ENCODE measurements around the gene RMC1.
"Not testable (repeated sequence)": the region's sequence is repeated elsewhere in the genome, so short reads cannot be mapped to it uniquely, and the experiment has no call there.

The RMC1 gene

DNA sequence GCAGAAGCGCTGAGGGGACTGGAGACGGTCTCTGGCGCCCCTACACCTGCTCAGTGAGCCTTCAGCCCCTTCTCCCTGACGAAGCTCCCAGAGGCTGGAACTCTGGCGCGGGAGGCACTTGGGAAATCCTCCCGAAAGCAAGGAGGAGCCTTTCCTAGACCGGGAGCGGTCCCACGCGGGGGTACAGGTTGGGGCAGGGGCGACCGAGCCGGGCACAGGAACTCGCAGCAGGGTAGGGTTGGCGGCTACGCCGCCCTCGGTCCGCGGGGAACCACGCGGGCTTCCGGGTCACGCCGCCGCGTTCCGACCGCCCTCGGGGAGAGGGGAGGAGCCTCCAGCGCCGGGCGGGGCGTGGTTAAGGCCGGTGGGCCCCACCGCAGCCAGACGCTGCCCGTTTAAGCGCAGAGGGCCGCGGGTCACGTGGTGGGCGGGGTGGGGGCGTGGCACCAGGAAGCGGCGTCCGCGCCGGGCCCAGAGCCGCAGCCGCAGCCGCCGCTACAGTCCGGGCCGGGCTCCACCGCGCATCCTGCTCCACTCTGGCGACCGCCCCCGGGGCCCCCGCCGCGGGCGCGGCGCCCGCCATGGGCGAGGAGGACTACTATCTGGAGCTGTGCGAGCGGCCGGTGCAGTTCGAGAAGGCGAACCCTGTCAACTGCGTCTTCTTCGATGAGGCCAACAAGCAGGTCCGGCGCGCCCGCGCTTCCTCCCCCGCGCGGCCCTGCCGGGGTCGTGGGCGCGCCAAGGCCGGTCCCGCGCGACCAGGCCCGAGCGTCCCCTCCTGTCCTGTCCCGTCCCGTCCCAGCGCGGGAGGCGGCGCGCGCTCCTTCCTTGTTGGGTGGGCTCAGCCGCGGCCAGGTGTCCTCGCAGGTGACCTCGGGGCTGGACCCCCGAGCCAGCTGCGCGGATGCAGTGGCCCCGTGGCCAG is at the start of gene RMC1:
TSS of gene RMC1 (plus strand) at position 474 of the 925 bp plus-strand sequence. CDS start at position 582, 108 bp downstream.
- DNase-seq = peak; percentile 95 to 98 (median 98)

DNA sequence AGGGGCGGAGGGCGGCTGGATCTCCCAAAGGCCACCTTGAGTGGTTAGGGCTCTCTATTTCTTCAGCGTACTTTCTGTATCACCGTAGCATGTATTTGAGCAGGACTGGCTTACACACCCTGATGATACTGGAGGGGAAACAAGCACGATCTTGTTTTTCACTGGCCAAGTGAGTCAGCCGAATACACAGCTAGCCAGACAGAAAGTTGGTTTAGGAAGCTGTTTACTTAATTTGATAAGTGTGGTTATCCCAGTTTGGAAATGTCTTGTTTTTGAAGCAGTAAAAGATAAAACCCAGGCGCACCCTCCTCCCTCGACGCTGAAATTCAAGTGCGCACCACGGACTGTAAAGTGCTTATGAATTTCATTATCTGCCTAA is 49.6 kb upstream of the RMC1 start:
- DNase-seq = no peak

DNA sequence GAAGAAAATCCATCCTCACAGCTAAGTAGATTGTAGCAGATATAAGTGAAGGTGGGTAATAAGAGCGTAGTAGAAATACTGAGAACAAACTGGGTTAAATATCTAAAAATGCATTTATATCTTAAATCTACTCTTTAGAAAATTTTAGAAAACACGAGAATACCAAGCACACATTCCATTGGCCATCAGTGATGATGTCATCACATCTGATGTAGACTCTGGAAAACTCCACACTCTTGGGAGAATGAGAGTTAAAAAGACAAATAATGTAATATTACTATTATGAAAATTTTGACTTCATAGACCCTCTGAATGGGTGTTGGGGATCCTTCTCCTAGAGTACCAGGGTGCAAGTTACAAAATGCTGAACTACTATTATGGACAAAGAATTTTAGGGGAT is 46.5 kb upstream of the RMC1 start:
- no peak for DNase-seq

DNA sequence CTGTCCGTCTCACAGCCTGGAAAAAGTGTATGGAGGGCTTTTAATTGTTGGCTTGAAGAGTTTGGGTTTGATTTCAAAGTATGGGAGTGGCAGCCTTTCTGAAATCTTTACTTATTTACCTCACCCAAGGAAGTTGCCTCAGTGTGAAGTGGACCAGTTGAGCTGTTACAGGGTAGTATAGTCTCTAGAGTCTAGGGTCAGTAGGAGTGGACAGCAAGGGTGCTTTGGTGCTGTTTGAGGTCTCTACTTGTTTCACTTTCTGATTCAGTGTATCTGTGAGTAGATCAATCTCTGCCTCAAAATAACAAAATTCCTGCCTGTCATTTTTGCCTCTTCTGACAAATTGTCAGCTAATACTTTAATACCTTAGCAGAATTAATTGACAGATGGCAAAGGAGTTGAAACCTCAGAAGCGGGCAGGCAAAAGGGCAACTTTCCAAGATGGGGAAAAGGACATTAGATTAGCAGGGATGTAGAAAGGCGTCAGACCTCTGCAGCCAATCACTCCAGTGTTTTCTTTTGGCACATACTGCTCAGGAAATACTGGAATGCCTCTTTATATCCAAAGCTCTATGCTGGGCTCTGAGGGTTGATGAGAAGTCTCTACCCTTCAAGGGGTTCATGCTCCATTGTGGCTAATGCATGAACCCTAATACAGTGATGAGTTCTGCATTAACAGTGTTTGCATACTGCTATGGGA is 44.3 kb upstream of the RMC1 start:
- DNase-seq = no peak

DNA sequence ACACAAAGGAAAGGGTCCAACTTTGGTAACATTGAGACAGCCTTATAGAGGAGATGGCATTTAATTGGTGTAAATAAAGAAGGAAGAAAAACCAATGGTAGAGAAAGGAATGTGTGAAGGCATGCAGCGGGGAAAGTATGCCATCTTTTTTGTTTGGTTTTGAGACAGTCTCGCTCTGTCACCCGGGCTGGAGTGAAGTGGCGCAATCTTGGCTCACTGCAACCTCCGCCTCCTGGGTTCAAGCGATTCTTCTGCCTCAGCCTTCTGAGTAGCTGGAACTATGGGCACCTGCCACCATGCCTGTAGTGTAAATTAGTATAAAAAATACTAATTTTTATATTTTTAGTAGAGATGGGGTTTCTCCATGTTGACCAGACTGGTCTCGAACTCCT is 43.8 kb upstream of the RMC1 start:
- DNase-seq = no peak

DNA sequence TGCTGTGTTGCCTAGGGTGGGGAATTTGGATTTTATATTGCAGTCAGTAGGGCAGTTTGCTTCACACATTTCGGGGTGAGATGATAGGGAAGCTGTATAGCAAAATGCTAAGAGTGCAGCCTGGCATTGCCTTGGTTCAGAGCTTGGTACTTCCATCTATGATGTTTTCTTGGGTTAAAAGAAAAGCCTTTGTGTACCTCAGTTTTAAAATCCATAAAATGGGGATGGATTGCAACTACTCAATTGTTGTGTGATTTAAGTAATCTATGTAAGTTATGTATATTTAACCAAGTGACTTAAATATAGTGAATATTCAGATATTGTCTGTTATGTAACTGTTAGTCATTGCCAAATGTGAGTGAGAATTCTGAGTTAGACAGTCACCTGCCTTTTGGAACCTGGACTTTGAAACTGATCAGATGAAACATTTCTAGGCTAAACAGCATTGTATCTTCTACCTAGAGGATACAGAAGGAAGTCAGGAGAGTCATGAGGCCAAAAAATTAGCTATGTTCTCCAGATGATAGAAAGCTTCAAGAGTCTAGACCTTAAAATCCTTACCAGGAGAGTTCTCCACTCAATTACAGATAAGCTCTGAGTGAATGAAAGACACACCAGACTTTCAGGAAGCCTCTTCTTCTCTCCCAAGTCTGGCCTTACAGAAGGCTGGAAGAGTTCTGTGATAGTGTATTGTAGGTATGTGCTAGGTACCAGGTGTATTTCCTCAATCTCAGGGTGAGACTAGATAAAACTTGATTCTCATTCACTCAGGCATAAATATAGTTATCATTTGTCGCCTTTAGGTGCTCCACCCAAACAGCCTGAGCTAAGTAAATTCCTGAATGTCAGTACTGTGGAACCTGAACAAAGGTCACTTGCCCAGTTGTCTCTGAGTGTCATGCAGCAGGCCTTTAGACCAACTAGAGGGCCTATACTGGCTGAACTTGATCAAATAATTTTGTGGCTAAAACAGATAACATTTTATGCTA is 42.7 kb upstream of the RMC1 start:
- DNase-seq = no peak

DNA sequence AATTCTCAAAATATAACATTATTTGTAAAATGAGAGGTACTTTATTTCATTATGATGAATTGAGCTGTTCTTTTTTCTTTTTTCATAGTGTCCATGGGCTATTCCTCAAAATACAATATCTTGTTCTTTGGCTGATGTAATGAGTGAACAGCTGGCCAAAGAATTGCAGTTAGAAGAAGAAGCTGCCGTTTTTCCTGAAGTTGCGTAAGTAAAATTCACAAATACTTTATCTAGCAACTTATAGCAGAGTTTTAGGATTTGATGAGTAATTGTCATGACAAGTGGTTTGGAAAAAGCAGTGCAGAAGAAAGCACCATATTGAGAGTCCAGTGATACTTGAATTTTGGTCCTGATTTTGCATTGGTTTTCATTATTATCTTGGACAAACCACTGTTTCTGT is 40.4 kb upstream of the RMC1 start:
- DNase-seq = no peak

DNA sequence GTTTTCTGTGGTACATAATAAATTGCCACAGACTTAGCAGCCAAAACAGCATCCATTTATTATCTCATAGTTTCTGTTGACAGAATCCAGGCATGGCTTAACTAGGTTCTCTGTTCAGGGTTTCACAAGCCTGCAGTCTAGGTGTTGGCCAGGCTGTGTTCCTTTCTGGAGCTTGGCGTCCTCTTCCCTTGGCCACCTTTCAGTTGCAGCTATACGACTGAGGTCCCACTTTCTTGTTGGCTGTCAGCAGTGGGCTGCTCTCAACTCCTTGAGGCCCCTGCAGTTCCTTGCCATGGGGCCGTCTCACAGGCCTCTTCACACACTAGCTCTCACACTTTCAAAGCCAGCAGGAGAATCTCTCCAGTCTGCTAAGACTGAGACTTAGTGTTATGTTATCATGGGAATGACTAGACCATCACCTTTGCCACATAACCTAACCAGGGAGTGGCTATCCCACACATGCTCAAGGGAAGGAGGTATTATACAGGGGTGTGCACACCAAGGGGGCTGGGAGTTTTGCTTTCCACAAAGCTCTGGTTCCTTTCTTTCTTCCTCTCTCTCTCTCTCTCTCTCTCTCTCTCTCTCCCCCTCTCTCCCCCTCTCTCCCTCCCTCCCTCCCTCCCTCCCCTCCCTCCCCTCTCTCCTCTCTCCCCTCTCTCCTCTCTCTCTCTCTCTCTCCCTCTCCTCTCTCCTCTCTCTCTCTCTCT is 34.4 kb upstream of the RMC1 start:
- DNase-seq = no peak

DNA sequence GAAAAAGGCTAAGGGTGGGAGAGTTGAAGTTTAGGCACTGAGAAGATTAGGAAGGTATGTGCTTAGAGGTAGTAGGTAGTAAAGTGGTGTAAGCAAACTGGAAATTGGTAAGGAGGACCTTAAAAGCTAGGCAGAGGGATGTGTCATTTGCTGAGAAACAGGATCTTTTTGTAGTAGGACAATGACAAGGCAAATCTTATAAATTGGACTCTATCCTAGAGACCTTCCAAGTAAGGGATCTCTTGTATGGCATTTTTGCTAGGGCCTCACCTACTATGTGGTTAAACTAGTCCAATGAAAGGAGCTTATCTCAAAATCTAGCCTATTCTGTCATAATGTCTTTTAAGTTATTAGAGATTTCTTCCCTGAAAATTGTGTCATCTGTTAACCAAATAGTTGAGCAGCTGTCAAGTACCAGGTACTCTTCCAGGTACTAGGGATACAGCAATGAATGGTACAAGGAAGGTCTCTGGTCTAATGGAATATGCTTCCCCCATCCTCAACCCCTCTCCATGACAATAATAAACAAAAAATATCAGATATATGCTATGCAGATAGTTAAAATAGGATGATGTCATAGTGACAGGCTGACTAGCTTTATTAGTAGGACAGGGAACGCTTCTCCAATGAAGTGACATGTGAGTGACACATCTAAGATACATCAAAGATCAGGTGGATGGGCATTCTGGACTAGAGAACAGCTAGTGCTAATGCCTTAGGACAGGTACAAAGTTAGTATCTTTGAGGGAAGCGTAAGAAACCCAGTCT is 32.5 kb upstream of the RMC1 start:
- DNase-seq = no peak

DNA sequence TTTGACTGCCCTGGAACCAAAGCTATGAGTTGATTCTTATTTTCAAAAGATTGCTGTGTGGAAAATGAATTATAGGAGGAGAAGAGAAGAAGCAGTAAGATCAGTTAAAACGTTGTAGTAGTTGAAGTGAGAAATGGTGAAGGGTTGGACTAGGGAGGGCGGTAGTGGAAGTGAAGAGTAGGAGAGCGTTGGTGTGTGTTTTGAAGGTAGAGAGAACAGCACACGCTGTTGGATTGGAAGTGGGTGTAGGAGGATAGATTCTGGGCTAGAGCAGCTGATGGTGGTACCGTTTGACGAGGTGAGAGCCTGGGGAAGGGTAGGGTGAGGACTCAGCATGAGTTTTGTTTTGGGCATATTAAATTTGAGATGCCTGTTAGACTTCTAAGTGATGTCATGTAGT is 31.8 kb upstream of the RMC1 start:
- DNase-seq = no peak

DNA sequence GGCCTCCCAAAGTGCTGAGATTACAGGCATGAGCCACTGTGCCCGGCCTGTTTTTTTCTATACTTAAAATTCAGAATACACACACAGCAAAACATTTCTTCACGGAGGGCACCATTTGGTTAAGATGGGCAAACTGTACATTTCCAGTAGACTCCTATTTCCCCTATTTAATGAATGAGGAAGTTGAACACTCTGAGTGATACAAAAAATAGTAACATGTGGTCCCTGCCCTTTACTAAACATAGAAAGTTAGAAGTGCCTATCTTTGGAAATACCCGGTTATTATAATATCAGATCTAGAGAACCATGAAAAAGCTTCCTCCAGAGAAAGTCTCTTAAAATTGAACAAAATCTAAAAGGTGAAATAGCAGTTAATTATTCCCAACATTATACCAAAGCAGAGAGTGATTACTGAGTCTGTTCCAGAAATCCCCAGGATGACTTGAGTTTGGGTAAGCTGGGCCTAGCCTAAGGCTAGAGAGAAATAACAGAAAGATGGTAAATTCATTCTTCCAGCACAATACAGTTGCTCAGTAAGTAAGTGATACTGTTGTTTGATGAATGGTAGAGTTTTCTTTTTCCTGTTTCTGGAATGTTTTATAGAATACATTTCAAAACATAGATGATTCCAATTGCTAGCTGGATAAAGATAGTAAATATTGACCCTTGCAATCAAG is 23.3 kb upstream of the RMC1 start:
- DNase-seq = no peak

DNA sequence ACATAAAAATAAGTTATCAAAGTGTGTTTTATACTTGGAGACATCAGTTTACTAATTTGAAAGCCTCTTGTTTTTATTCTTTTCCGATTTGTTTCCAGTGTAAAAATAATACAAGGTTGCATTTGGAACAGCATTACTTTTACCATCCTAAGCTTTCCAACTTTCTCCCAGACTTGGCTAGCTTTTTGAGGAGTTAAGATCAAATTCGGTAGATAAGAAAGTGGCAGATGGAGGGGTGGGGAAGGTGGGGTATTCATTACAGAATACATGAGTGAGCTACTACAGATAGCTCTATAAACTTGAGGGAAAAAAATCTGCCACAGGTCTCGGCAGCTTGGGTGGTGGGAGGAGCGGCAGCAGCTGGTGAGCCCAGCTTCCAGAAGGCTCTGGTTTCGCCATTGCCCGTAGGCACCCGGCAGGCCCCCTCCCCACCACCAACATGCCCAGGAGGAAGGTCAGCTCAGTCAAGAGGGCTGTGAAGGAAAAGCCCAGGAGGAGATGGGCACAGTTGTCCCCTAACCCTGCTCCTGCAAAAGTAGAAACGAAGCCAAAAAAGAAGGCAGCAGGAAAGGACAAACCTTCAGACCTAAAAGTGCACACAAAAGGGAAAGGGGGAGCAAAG is 18.6 kb upstream of the RMC1 start:
- DNase-seq = no peak

DNA sequence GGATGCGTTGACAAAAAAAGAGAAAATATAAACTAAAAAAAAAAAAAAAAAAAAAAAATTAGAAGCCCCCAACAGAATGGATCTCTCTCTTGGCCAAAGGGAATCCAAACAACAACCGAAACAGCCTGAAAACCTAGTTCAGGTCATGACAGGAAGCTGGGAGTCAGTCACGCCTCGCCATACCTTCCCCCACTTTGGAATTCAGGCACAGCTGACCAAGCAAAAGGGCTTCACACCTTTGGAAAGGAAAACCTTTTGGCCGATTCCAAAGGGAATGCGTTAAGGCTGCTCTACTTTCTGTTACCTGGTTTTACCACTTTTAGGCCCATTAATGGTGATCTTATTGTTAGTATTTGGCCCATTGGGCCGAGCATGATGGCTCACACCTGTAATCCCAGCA is 17.9 kb upstream of the RMC1 start:
- no peak for DNase-seq

DNA sequence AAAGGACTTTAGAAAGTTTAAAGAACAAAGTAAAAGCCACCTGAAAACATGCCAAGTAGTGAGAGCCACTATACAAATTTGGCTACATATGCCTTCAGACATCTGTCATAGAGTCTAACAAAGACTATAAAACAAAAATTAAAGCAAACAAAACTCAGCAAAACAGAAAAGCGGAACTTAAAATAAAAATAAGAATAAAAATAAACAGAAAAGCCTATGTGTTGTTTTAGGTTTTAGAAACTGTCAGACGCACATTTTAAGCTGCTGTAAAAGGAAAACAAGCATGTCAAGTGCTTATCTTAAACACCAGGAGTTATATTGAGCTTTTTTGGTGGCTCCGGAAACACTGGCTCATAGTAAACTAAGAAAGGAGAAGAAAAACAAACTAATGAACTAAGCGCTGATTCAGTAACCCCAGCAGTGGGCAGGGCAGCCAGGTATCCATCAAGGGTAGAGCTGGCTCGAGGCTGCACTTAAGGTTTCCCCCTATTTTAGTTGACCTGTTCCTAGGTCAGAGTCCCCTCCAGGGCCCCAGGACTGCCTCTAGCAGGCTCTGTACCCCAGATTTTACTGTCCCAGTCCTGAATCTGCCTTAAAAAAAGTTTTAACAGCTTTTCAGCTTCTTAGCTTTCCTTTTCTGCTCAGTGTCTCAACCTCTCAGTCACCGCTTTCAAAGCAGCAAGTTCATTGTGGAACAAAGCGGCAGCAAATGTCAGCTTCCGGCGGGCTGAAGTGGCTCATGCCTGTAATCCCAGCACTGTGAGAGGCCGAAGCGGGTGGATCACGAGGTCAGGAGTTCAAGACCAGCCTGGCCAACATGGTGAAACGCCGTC is 15.4 kb upstream of the RMC1 start:
- DNase-seq = peak in 2 of 4 experiments; percentile 6 to 13

DNA sequence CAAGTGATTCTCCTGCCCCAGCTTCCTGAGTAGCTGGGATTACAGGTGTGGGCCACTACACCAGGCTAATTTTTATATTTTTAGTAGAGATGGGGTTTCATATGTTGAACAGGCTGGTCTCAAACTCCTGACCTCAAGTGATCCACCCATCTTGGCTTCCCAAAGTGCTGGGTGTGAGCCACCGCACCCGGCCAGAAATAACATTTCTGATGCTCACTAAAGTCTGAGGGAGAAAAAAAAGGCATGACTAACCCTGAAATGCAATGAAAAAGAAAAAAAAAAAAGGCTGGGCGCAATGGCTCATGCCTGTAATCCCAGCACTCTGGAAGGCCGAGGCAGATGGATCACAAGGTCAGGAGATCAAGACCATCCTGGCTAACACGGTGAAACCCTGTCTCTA is 13.7 kb upstream of the RMC1 start:
- DNase-seq = not testable (repeated sequence)

DNA sequence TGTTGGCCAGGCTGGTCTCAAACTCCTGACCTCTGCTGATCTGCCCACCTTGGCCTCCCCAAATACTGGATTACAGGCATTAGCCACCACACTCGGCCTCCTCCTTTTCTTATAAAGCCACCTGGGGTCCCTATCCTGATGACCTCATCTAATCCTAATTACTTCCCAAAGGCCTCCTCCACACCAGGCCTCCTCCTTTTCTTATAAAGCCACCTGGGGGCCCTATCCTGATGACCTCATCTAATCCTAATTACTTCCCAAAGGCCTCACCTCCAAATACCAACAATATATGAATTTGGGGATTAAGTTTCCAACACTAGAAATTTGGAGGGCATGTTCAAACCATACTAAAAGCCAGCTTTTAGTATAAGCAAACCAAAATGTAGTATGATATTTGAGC is 9.7 kb upstream of the RMC1 start:
- no peak for DNase-seq

DNA sequence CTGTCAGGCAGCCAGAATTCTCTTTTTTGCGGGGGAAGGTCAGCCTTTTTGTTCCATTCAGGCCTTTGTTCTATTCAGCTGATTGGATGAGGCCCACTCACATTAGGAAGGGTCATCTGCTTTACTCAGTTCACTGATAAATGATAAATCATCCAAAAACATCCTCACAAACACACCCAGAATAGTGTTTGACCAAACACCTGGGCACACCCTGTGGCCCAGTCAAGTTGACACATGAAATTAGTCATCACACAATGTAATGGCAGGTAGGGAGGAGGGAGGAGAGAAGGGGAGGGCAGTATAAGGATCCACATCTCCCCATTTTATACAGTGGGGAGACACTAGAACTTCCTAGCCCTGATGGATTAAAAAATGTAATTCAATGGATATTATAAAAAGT is 8.3 kb upstream of the RMC1 start:
- no peak for DNase-seq

DNA sequence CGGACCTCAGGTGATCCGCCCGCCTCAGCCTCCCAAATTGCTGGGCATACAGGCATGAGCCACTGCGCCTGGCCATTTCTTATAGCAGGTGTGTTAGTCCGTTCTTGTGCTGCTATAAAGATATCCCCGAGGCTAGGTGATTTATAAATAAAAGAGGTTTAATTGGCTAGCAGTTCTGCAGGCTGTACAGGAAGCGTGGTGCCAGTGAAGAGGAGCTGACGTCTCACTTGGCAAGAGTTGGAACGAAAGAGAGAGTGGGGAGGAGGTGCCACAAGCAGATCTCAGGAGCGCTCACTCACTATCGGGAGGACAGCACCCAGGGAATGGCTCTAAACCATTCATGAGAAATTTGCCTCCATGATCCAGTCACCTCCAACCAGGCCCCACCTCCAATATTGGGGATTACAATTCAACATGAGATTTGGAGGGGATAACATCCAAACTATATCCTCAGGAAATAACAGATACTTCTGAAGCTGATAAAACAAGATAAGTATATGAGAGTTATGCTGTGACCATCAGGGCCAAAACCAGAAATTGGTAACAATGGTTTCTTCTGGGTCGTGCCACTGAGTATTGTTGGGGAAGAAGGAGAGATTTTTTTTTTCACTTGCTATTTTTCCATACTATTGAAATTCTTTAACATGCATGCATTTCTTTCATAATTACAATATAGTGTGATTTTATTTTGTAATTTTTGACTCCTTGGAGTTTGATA is 7.4 kb upstream of the RMC1 start:
- DNase-seq = no peak

DNA sequence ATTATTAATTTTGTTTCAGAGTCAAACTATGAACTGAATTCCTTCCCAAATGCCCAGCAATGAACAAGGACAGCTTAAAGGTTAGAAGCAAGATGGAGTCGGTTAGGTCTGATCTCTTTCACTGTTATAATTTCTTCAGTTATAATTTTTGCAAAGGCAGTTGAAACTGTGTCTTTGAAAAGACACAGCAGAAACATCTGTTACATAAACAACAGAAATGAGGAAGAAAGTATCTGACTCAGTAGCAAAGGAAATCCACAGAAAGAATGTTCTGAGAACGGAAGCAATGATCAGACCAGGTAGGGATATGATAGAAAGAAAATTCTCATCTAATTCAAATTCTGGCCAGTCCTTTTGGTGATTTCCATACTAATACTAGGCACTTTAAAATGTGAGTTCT is 5.2 kb upstream of the RMC1 start:
- DNase-seq = no peak

All from activated CD4-positive, CD25-positive, alpha-beta regulatory T cell (primary cell).